Vagina (tissue), 2 donors: ENCODE measurements around the gene ARHGAP26. TPM values are rescaled to one million over a fixed set of nuclear protein-coding genes. Genes with fewer than 3 reads are reported as not detected.

Experiments
- DNase-seq, 2 donors: peaks; one replicate each; pipeline ENCODE4 v3.0.0-alpha.2; 2017; ENCODE audit errors: extremely low spot score in 2 of 2
- H3K27ac ChIP-seq: fragments of 200-600 bp; sonication (generic); one replicate; pipeline ENCODE4 v1.5.1; 2019
- H3K27me3 ChIP-seq: fragments of 200-600 bp; sonication (generic); one replicate; pipeline ENCODE4 v1.5.1; 2019
- H3K36me3 ChIP-seq, 2 donors: fragments of 200-600 bp; sonication (generic); one replicate each; pipeline ENCODE4 v1.5.1; 2017 to 2019
- H3K4me1 ChIP-seq: fragments of 200-600 bp; sonication (generic); one replicate; pipeline ENCODE4 v1.5.1; 2019
- H3K4me3 ChIP-seq, 2 donors: fragments of 200-600 bp; sonication (generic); 1 replicate in 1 of 2; 2 replicates in 1 of 2; pipeline ENCODE4 v1.5.1; 2016 to 2019
- H3K9me3 ChIP-seq: fragments of 200-600 bp; sonication (generic); one replicate; pipeline ENCODE4 v1.5.1; 2019
- POLR2A ChIP-seq, 2 donors: fragments of 450-650 bp; IDR thresholded peaks; one replicate each; pipeline ENCODE4 v1.6.1; 2017; ENCODE audit warnings: antibody characterized with exemption in 2 of 2, mild to moderate bottlenecking in 2 of 2, moderate library complexity in 2 of 2
- POLR2AphosphoS5 ChIP-seq, 2 donors: sonication (generic); formaldehyde crosslinking; IDR thresholded peaks; one replicate each; pipeline ENCODE4 v1.9.0; 2017; ENCODE audit warnings: antibody characterized with exemption in 2 of 2, mild to moderate bottlenecking in 2 of 2, low read depth in 1 of 2; ENCODE audit not compliant: insufficient read depth in 1 of 2
- intact Hi-C: fragments of 100-400 bp; cut with DNase I; formaldehyde crosslinking; loops from one replicate; pipeline ENCODE4 v1.15.1; 2023
- total RNA-seq: library from RNA; depleted of rRNA; stranded (reverse); fragments of >200 nt; gene quantifications from one replicate; pipeline ENCODE4 v1.2.3, GENCODE V29; 2016
- TF ChIP-seq, protein P1 (sequence below), 3 experiments: fragments of 450-650 bp in 2 of 3; fragments of 200-600 bp in 1 of 3; sonication (generic) in 1 of 3; IDR thresholded peaks; one replicate each; pipeline ENCODE4 v1.5.1; 2017 to 2019; ENCODE audit warnings: antibody characterized with exemption in 3 of 3, mild to moderate bottlenecking in 2 of 3, moderate library complexity in 2 of 3

Gene ARHGAP26
- total RNA-seq, 1 donor from 2014 or later, result 42.5 TPM

DNA sequence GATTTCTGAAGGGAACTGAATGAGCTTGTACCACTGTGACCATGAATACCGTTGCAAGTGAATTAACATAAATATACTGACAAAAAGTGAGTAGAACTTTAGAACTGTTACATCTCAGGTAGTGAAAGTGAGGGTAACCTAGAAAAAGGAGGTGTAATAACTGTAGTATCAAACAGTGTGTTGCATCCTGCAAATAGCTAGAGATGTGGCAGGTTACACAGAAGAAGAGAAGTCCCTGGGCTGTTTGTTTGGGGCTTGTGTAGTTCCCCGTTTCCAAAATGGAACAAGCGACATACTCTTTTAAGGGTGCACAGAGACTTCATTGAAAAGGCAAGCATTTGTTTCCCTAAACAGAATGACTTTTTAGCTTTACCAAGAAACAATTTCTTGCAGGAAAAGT, 418.5 kb downstream of the ARHGAP26 start:
- intact Hi-C loops, result no loop called here
- no peaks in the 10 kb centered on the region for H3K36me3 ChIP-seq
- no peaks in the 10 kb centered on the region for H3K27me3 ChIP-seq
- no peak overlapping the region for H3K4me3 ChIP-seq
- TF ChIP-seq POLR2AphosphoS5 (IDR thresholded peaks at IDR 0.05; ENCODE audit: insufficient read depth in 1 of 2, low read depth in 1 of 2) (no peak), POLR2A (IDR thresholded peaks at IDR 0.05) (no peak)
- TF ChIP-seq, protein P1, sequence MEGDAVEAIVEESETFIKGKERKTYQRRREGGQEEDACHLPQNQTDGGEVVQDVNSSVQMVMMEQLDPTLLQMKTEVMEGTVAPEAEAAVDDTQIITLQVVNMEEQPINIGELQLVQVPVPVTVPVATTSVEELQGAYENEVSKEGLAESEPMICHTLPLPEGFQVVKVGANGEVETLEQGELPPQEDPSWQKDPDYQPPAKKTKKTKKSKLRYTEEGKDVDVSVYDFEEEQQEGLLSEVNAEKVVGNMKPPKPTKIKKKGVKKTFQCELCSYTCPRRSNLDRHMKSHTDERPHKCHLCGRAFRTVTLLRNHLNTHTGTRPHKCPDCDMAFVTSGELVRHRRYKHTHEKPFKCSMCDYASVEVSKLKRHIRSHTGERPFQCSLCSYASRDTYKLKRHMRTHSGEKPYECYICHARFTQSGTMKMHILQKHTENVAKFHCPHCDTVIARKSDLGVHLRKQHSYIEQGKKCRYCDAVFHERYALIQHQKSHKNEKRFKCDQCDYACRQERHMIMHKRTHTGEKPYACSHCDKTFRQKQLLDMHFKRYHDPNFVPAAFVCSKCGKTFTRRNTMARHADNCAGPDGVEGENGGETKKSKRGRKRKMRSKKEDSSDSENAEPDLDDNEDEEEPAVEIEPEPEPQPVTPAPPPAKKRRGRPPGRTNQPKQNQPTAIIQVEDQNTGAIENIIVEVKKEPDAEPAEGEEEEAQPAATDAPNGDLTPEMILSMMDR (IDR thresholded peaks at IDR 0.05), result no peak
- no peak overlapping the region for H3K27ac ChIP-seq
- no peaks in the 10 kb centered on the region for H3K4me1 ChIP-seq
- no peak for DNase-seq
- H3K9me3 ChIP-seq, result no peaks in the 10 kb centered on the region

DNA sequence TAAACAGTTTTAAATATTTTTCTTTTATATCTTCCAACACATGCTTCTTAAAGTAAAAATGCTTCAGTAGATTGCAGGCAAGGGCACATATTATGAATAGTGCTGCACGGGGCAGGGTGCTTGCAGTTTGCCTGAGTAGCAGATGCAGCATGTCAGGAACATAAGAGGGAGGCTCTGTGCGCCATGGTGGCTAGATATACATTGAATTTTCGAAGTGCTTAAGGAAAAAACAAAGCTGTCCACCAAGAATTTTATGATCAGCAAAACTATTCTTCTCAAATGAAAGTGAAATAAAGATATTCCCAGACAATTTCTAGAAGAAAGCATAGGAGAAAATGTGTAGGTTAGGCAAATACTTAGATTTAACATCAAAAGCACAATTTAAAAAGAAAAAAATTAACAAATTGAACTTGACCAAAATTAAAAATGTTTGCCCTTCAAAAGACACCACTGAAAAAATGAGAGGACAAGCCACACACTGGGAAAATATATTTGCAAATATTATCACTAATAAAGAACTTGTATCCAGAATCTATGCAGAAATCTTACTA, 420.2 kb downstream of the ARHGAP26 start:
- peaks cover 4% of the 10 kb centered on the region for H3K4me1 ChIP-seq
- TF ChIP-seq POLR2AphosphoS5 (IDR thresholded peaks at IDR 0.05; ENCODE audit: insufficient read depth in 1 of 2, low read depth in 1 of 2) (no peak), POLR2A (IDR thresholded peaks at IDR 0.05) (no peak)
- TF ChIP-seq, protein P1 (IDR thresholded peaks at IDR 0.05), result no peak
- intact Hi-C loops, result no loop called here
- no peaks in the 10 kb centered on the region for H3K27me3 ChIP-seq
- no peak overlapping the region for H3K27ac ChIP-seq
- no peaks in the 10 kb centered on the region for H3K36me3 ChIP-seq
- DNase-seq, result no peak
- no peak overlapping the region for H3K4me3 ChIP-seq
- no peaks in the 10 kb centered on the region for H3K9me3 ChIP-seq

DNA sequence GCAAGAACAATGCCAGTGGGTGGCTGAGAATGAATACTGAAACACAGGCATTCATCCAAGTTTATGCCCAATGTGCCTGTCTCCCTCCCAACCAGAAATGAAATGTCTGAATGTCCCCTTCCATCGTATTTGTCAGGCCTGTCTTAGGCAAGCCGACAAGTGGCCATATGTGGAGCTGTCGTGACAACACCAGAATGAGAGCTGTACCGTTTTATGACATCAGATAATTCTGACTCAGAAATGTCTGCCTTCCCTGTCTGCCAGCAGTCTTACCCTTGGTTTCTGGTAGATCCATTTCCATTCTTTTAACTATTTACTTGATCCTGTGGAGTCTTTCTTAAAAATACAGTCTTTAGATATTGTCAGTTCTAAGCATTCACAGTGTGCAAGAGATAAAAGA, 421.5 kb downstream of the ARHGAP26 start:
- no peaks in the 10 kb centered on the region for H3K36me3 ChIP-seq
- H3K9me3 ChIP-seq, result no peaks in the 10 kb centered on the region
- TF ChIP-seq, protein P1 (IDR thresholded peaks at IDR 0.05), result no peak
- no peak for TF ChIP-seq POLR2AphosphoS5 (IDR thresholded peaks at IDR 0.05; ENCODE audit: insufficient read depth in 1 of 2, low read depth in 1 of 2)
- no peak for TF ChIP-seq POLR2A (IDR thresholded peaks at IDR 0.05)
- no peak for DNase-seq
- no peak overlapping the region for H3K27ac ChIP-seq
- H3K4me1 ChIP-seq, result peaks cover 7% of the 10 kb centered on the region
- H3K4me3 ChIP-seq, result no peak overlapping the region
- intact Hi-C loops, result no loop called here
- H3K27me3 ChIP-seq, result no peaks in the 10 kb centered on the region

DNA sequence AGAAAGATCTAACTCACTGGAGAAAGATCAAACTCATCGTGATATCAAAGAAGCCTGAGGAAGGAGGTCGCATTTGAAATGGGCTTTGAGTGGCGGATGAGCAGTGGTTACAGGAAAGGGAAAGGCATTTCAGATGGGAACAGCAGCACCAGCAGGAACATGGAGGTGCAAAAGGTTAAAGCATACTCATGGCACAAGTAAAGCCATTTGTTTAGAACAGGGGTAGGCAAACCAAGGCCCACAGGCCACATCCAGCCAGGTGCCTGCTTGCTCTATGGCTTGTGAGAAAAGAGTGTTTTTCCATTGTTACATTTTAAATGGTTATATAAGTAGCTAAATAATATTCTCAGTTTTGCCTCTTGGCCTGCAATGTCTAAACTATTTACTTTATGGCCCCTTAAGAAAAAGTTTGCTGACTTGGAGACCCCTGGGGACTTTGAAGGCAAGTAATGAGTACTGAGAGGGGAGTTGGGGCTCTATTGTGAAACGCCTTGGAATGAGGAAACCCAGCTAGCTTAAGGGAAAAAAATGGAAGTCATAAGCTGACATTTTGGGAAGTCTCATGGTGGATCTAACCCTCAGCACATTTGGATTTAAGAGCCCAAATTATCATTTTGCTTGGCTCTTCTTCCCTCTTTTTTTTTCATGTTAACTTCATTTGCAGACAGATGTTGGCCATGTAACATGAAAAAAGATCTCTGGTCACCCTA, 422.2 kb downstream of the ARHGAP26 start:
- peaks cover 7% of the 10 kb centered on the region for H3K4me1 ChIP-seq
- H3K27me3 ChIP-seq, result no peaks in the 10 kb centered on the region
- no peaks in the 10 kb centered on the region for H3K9me3 ChIP-seq
- DNase-seq, result no peak
- H3K4me3 ChIP-seq, result no peak overlapping the region
- no peaks in the 10 kb centered on the region for H3K36me3 ChIP-seq
- intact Hi-C loops, result no loop called here
- no peak for TF ChIP-seq POLR2AphosphoS5 (IDR thresholded peaks at IDR 0.05; ENCODE audit: insufficient read depth in 1 of 2, low read depth in 1 of 2)
- TF ChIP-seq, protein P1 (IDR thresholded peaks at IDR 0.05), result no peak
- TF ChIP-seq POLR2A (IDR thresholded peaks at IDR 0.05), result no peak
- no peak overlapping the region for H3K27ac ChIP-seq

DNA sequence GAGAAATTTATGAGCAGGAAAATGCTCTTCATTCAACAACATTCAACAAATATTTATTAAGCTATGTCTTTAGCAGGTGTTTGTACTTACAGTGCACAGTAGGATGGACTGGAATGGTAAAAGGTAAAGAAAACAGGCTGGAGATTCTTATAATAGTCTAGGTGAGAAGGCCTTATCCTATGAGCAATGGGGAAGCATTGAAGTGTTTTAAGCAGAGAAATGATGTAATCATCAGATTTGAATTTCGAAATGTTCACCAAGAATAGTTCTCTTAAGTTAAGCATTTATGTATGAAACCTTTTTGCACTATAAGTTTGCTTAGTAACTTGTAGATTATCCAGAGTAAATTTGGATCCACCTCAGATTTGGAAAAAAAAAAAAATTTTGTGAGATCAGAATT, 424.0 kb downstream of the ARHGAP26 start:
- Histone ChIP-seq H3K27me3 (no peaks in the 10 kb centered on the region), H3K4me1 (peaks cover 7% of the 10 kb centered on the region), H3K9me3 (no peaks in the 10 kb centered on the region), H3K4me3 (no peak overlapping the region), H3K27ac (no peak overlapping the region), H3K36me3 (no peaks in the 10 kb centered on the region)
- DNase-seq, result no peak
- TF ChIP-seq, protein P1 (IDR thresholded peaks at IDR 0.05), result no peak
- TF ChIP-seq POLR2AphosphoS5 (IDR thresholded peaks at IDR 0.05; ENCODE audit: insufficient read depth in 1 of 2, low read depth in 1 of 2) (no peak), POLR2A (IDR thresholded peaks at IDR 0.05) (no peak)
- intact Hi-C loops, result no loop called here
